Lung (tissue), 13 donors: Measurements from ENCODE around the gene LRPPRC. TPM values are rescaled to one million over a fixed set of nuclear protein-coding genes. Genes with fewer than 3 reads are reported as not detected.

Experiments used
- ATAC-seq: fragments of 200-7000 bp; cut with Tn5 transposase; one replicate; pipeline ENCODE4 v1.9.1; 2020; ENCODE audit warnings: moderate number of reproducible peaks; ENCODE audit not compliant: insufficient read depth, low FRiP score
- DNase-seq, 3 donors: peaks; one replicate each; pipeline ENCODE4 v3.0.0-alpha.2; 2013 to 2017
- H3K27ac ChIP-seq, 2 donors: one replicate each; pipeline ENCODE4 v1.5.1; 2013; ENCODE audit warnings: mild to moderate bottlenecking in 2 of 2, moderate library complexity in 2 of 2, control low read depth in 1 of 2, inconsistent platforms in 1 of 2, low read depth in 1 of 2, low read length in 1 of 2
- H3K27me3 ChIP-seq, 3 donors: one replicate each; pipeline ENCODE4 v1.5.1; 2013; ENCODE audit warnings: low read length in 2 of 3; ENCODE audit not compliant: control insufficient read depth in 3 of 3, insufficient read depth in 3 of 3
- H3K36me3 ChIP-seq, 4 donors: one replicate each; pipeline ENCODE4 v1.5.1; 2013; ENCODE audit warnings: low read length in 4 of 4, mild to moderate bottlenecking in 1 of 4, moderate library complexity in 1 of 4; ENCODE audit not compliant: control insufficient read depth in 4 of 4, insufficient read depth in 4 of 4
- H3K4me1 ChIP-seq, 5 donors: one replicate each; pipeline ENCODE4 v1.5.1; 2013; ENCODE audit warnings: low read length in 5 of 5, mild to moderate bottlenecking in 2 of 5, moderate library complexity in 1 of 5; ENCODE audit not compliant: control insufficient read depth in 5 of 5, insufficient read depth in 5 of 5
- H3K4me3 ChIP-seq: one replicate; pipeline ENCODE4 v1.5.1; 2013; ENCODE audit warnings: mild to moderate bottlenecking, control low read depth, moderate library complexity
- H3K9ac ChIP-seq, 2 donors: one replicate each; pipeline ENCODE4 v1.5.1; 2013; ENCODE audit warnings: low read length in 2 of 2, control low read depth in 1 of 2; ENCODE audit not compliant: insufficient read depth in 1 of 2
- H3K9me3 ChIP-seq, 4 donors: one replicate each; pipeline ENCODE4 v1.5.1; 2013; ENCODE audit warnings: low read length in 3 of 4, mild to moderate bottlenecking in 1 of 4, moderate library complexity in 1 of 4; ENCODE audit not compliant: control insufficient read depth in 4 of 4, insufficient read depth in 3 of 4
- WGBS, 2 donors: extraction: QIAGEN DNeasy Blood & Tissue Kit; methylation state at CpG; one replicate each; pipeline ENCODE4 v1.1.7; 2013; 5-methylcytosine and 5-hydroxymethylcytosine counted together
- polyA plus RNA-seq, 2 donors: library from polyadenylated mRNA; stranded (reverse); fragments of 200-250 nt; gene quantifications; one replicate each; pipeline ENCODE4 v1.2.1, GENCODE V29; 2013
- small RNA-seq: library from RNA; depleted of rRNA; stranded (forward); fragments of <200 nt; gene quantifications from one replicate; pipeline ENCODE3, GENCODE V24; 2014; ENCODE audit warnings: low replicate concordance
- total RNA-seq, 2 donors: library from RNA; depleted of rRNA in 1 of 2; stranded (reverse); fragments of >200 nt in 1 of 2; gene quantifications; one replicate each; pipeline ENCODE4 v1.2.1, GENCODE V29; 2014 to 2021
- TF ChIP-seq, protein P1 (sequence below): IDR thresholded peaks from 2 replicates; pipeline ENCODE4 v1.5.1; 2012; ENCODE audit warnings: mild to moderate bottlenecking; ENCODE audit errors: control extremely low read depth, extremely low read depth
- donor health status: control.
- donor health status: control.
- donor health status: Bipolar disorder and iron deficiency.
- donor health status: healthy.
- donor health status: DM: yes; HTN: yes; CAD: no.

The LRPPRC gene
- total and polyA plus RNA-seq, 4 donors = 29.5 to 96.6 (median 48.6) TPM

DNA sequence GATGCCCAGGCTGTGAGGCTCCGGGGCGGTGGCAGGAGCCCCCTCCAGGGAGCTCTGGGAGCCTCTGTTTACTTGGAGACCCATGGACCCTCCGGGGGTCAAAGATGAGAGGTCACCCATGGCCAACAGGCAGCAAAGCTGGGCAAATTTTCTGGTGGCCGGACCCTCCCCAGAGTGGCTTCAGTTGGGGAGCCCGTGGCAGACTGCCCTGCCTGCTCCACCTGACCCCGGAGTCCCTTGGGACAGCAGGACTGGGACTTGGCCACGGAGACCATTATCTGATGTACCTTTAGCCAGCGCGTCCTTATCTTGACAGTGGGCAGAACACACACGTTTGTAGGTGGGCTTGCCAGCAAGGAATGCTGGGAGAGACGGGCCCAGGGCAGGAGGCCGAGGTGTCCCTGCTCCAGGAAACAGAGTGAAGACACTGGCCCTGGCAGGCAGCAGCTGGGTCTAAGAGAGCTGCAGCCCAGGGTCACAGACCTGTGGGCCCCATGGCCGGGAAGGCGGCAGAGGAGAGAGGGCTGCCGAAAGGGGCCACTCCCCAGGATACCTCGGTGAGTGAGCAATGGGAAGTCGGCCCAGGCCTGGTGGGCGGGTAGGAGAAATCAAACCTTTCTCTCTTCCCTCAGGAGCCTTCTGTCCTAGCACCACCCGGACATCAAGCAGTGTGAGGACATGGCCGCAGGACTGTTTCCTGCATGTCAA, 157.1 kb downstream of the LRPPRC start, which contains the start of the genes ABCG5 and ABCG8:
Gene ABCG5 (minus strand): TSS at position 280 of the 708 bp plus-strand sequence. CDS start 160 bp downstream, at position 120.
Gene ABCG8 (plus strand): TSS at position 412 of the 708 bp plus-strand sequence. CDS start 83 bp downstream, at position 495.
- TF ChIP-seq, protein P1, sequence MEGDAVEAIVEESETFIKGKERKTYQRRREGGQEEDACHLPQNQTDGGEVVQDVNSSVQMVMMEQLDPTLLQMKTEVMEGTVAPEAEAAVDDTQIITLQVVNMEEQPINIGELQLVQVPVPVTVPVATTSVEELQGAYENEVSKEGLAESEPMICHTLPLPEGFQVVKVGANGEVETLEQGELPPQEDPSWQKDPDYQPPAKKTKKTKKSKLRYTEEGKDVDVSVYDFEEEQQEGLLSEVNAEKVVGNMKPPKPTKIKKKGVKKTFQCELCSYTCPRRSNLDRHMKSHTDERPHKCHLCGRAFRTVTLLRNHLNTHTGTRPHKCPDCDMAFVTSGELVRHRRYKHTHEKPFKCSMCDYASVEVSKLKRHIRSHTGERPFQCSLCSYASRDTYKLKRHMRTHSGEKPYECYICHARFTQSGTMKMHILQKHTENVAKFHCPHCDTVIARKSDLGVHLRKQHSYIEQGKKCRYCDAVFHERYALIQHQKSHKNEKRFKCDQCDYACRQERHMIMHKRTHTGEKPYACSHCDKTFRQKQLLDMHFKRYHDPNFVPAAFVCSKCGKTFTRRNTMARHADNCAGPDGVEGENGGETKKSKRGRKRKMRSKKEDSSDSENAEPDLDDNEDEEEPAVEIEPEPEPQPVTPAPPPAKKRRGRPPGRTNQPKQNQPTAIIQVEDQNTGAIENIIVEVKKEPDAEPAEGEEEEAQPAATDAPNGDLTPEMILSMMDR = no peak
- no peak for ATAC-seq
- Histone ChIP-seq H3K4me1 (peaks cover 0 to 3% (median 0%) of the 10 kb centered on the region in 5 donors), H3K27me3 (no peaks in the 10 kb centered on the region), H3K27ac (no peak within 1 kb of the TSS), H3K36me3 (no peaks in the 10 kb centered on the region), H3K9ac (no peak within 1 kb of the TSS), H3K4me3 (no peak within 1 kb of the TSS), H3K9me3 (no peaks in the 10 kb centered on the region)
- no peak for DNase-seq
- 85 to 90% methylated on average over 18 to 20 of the region's 20 CpGs for WGBS, 2 donors

DNA sequence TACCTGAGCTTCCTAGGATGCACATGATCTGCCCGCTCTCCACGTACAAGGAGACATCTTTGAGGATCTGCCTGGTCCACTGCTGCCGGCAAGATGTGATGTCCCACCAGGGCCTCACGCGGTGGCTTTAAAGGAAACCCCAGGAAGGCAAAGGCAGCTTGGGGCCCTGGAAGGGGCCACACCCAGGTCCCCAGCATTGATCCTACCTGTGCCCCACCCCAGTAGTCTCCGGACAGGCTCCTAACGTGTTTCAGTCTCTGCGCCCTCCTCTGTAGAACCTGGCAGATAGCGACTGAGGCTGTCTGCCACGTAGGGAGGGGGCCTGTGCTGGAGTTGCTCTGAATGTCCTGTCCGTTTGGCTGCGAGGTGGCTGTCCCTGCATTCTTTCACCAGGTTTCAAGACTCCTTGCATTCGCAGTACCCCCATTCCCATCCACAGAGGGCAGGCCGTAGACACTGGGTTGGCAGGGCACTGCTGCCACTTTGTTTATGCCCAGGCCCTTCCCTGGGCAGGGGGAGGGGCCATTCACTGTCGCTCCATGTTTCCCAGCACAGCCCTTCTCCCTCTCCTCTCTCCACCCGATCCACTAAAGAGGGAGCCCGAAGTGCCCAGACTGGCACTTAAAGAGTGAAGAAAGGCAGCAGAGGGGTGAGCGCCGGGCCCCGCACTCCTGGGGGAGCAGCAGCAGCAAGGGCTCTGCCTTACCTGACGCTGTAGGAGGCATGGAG, 157.8 kb downstream of the LRPPRC start:
- ATAC-seq (no peak), DNase-seq (no peak)
- no peaks in the 10 kb centered on the region for H3K9me3 ChIP-seq
- 86 to 95% methylated on average over 21 of the region's 21 CpGs for WGBS, 2 donors
- TF ChIP-seq, protein P1 = no peak
- no peaks in the 10 kb centered on the region for H3K27me3 ChIP-seq
- H3K9ac ChIP-seq = no peak overlapping the region
- H3K4me1 ChIP-seq = peaks cover 0 to 3% (median 0%) of the 10 kb centered on the region in 5 donors
- no peaks in the 10 kb centered on the region for H3K36me3 ChIP-seq
- H3K27ac ChIP-seq = no peak overlapping the region
- no peak overlapping the region for H3K4me3 ChIP-seq

DNA sequence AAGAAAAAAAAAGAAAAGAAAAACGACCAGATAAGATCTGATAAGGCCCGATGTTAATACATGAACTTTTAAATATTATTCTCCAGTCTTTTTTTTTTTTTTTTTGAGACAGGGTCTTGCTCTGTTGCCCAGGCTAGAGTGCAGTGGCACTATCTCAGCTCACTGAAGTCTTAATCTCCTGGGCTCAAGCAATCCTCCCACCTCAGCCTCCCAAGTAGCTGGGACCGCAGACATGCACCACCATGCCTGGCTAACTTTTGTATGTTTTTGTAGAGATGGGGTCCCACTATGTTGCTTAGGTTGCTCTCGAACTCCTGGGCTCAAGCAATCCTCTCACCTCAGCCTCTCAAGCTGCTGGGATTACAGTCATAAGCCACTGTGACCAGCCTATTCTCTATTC, 158.8 kb downstream of the LRPPRC start:
- H3K4me1 ChIP-seq = peaks cover 0 to 7% (median 0%) of the 10 kb centered on the region in 5 donors
- WGBS, 2 donors = 72 to 84% methylated on average over 4 of the region's 4 CpGs
- ATAC-seq = no peak

More for the DNA sequence above, 158.8 kb downstream of the LRPPRC start:
- Histone ChIP-seq H3K9ac (no peak overlapping the region), H3K27ac (no peak overlapping the region), H3K4me3 (no peak overlapping the region), H3K27me3 (peaks cover 0 to 4% (median under 1%) of the 10 kb centered on the region in 3 donors), H3K9me3 (no peaks in the 10 kb centered on the region), H3K36me3 (no peaks in the 10 kb centered on the region)
- DNase-seq = no peak
- TF ChIP-seq, protein P1 = no peak

Small RNAs within 50 kb of the gene (small RNA-seq; reads per million reads assigned to genes)
- gene RN7SL455P (not detected), gene RNU6-1048P (not detected)

Other genes starting within 250 kb of the LRPPRC start
- gene DYNC2LI1, start 221.9 kb downstream of the LRPPRC start, total RNA-seq = 10 to 100 TPM; 21.3 to 99.7 TPM
- 10 to 100 TPM; 15.4 to 28.5 TPM for gene DYNC2LI1, start 221.9 kb downstream of the LRPPRC start, polyA plus RNA-seq
- under 1 TPM in 1 of 2 donors, not detected in 1; 0.09 TPM for gene ABCG5, start 157.2 kb downstream of the LRPPRC start, total RNA-seq
- gene ABCG5, start 157.2 kb downstream of the LRPPRC start, polyA plus RNA-seq = not detected
- gene ABCG8, start 157.0 kb downstream of the LRPPRC start, total RNA-seq = under 1 TPM in 1 of 2 donors, not detected in 1; 0.80 TPM
- not detected for gene ABCG8, start 157.0 kb downstream of the LRPPRC start, polyA plus RNA-seq
- gene PPM1B, start 172.9 kb upstream of the LRPPRC start, total RNA-seq = 10 to 100 TPM; 35.7 to 66.2 TPM
- 10 to 100 TPM; 18.2 to 23.5 TPM for gene PPM1B, start 172.9 kb upstream of the LRPPRC start, polyA plus RNA-seq